Natural killer cell (primary cell): ENCODE data around the gene RGL3. TPM values are rescaled to one million over a fixed set of nuclear protein-coding genes. Genes with fewer than 3 reads are reported as not detected.
"Not testable (repeated sequence)": the region's sequence is repeated elsewhere in the genome, so short reads cannot be mapped to it uniquely, and the experiment has no call there.

ENCODE experiments used
- ATAC-seq, 3 donors: fragments of 150-1000 bp in 2 of 3; fragments of 200-7000 bp in 1 of 3; cut with Tn5 transposase; 1 replicate in 1 of 3; 2 replicates in 2 of 3; pipeline ENCODE4 v1.10.0; 2021; ENCODE audit warnings: mild to moderate bottlenecking in 2 of 3, moderate library complexity in 2 of 3
- DNase-seq, 2 donors: peaks; one replicate each; pipeline versions ENCODE4 v3.0.0 to v3.0.0-alpha.2; 2013 to 2021; ENCODE audit warnings: mixed read lengths in 1 of 2
- H3K27ac ChIP-seq: one replicate; pipeline ENCODE4 v1.5.1; 2013; ENCODE audit warnings: mild to moderate bottlenecking, low read length
- H3K27me3 ChIP-seq: one replicate; pipeline ENCODE4 v1.6.1; 2013; ENCODE audit warnings: low read length; ENCODE audit not compliant: control insufficient read depth, insufficient read depth
- H3K36me3 ChIP-seq: one replicate; pipeline ENCODE4 v1.6.1; 2013; ENCODE audit warnings: low read length; ENCODE audit not compliant: control insufficient read depth, insufficient read depth
- H3K4me1 ChIP-seq: one replicate; pipeline ENCODE4 v1.6.1; 2013; ENCODE audit warnings: low read length; ENCODE audit not compliant: control insufficient read depth, insufficient read depth
- H3K4me3 ChIP-seq: one replicate; pipeline ENCODE4 v1.5.1; 2013; ENCODE audit warnings: low read length
- H3K9me3 ChIP-seq: one replicate; pipeline ENCODE4 v1.6.1; 2013; ENCODE audit warnings: low read length; ENCODE audit not compliant: control insufficient read depth, insufficient read depth
- H3K27ac Mint-ChIP-seq, 2 donors: one replicate each; pipeline ENCODE4 v1.8.0; 2022; ENCODE audit warnings: mild to moderate bottlenecking in 2 of 2, mixed read lengths in 2 of 2, moderate library complexity in 1 of 2
- H3K27me3 Mint-ChIP-seq, 2 donors: one replicate each; pipeline ENCODE4 v1.8.0; 2022; ENCODE audit warnings: low read depth in 2 of 2, mixed read lengths in 2 of 2
- H3K36me3 Mint-ChIP-seq: one replicate; pipeline ENCODE4 v1.8.0; 2022; ENCODE audit warnings: mixed read lengths
- H3K4me1 Mint-ChIP-seq, 2 donors: one replicate each; pipeline ENCODE4 v1.8.0; 2022; ENCODE audit warnings: mixed read lengths in 2 of 2
- H3K4me3 Mint-ChIP-seq: one replicate; pipeline ENCODE4 v1.8.0; 2022; ENCODE audit warnings: mild to moderate bottlenecking, moderate library complexity, mixed read lengths
- H3K9me3 Mint-ChIP-seq, 2 donors: one replicate each; pipeline ENCODE4 v1.8.0; 2022; ENCODE audit warnings: mixed read lengths in 2 of 2
- CTCF ChIP-seq: fragments of 200-600 bp; IDR thresholded peaks from one replicate; pipeline ENCODE4 v1.8.0; 2022; ENCODE audit warnings: antibody characterized with exemption
- WGBS: methylation state at CpG from one replicate; pipeline ENCODE4 v1.1.7; 2013; ENCODE audit warnings: missing lambda C conversion rate; ENCODE audit not compliant: insufficient coverage; 5-methylcytosine and 5-hydroxymethylcytosine counted together
- intact Hi-C: fragments of 100-400 bp; cut with micrococcal nuclease; formaldehyde crosslinking; loops from one replicate; pipeline ENCODE4 v1.14.2; 2022
- total RNA-seq, 4 donors: library from RNA; stranded (reverse); fragments of 120-200 nt in 1 of 4; gene quantifications; one replicate each; pipeline versions ENCODE4 v1.2.3 to v1.2.4, GENCODE V29; 2013 to 2022

Gene RGL3
- total RNA-seq, 3 donors from 2014 or later (not counting 1 experiment from before 2014, with no cell fraction given), result 0.48 TPM; not detected in 2

- Mint-ChIP-seq H3K27ac (peak overlapping the region; percentile 5 to 89), H3K4me3 (peak overlapping the region; percentile 80), H3K27me3 (no peaks in the 10 kb centered on the region), H3K9me3 (no peaks in the 10 kb centered on the region), H3K4me1 (peaks cover 12 to 21% of the 10 kb centered on the region in 2 donors), H3K36me3 (no peaks in the 10 kb centered on the region)
- Histone ChIP-seq H3K4me1 (peaks cover 14% of the 10 kb centered on the region), H3K27ac (no peak overlapping the region), H3K27me3 (no peaks in the 10 kb centered on the region), H3K9me3 (no peaks in the 10 kb centered on the region), H3K4me3 (no peak overlapping the region), H3K36me3 (no peaks in the 10 kb centered on the region)
- TF ChIP-seq CTCF, result no peak
- ATAC-seq (no peak), DNase-seq (no peak)
- 83% methylated on average over 10 of the region's 11 CpGs for WGBS
- intact Hi-C loops, result no loop called here
Observed at GRCh38 chr19:11356676-11357550, 62.2 kb downstream of the RGL3 start.

GRCh38 chr19:11356074-11356397, 63.1 kb downstream of the RGL3 start:
- Histone ChIP-seq H3K27ac (no peak overlapping the region), H3K4me1 (peaks cover 14% of the 10 kb centered on the region), H3K27me3 (no peaks in the 10 kb centered on the region), H3K36me3 (no peaks in the 10 kb centered on the region), H3K4me3 (no peak overlapping the region), H3K9me3 (no peaks in the 10 kb centered on the region)
- TF ChIP-seq CTCF, result no peak
- Mint-ChIP-seq H3K4me3 (peak overlapping the region; percentile 80), H3K36me3 (no peaks in the 10 kb centered on the region), H3K4me1 (peaks cover 12 to 21% of the 10 kb centered on the region in 2 donors), H3K27me3 (no peaks in the 10 kb centered on the region), H3K27ac (peak overlapping the region; percentile 5 to 89), H3K9me3 (no peaks in the 10 kb centered on the region)
- ATAC-seq, result peak in 2 of 3 donors; percentile 26 to 35
- no peak for DNase-seq
- intact Hi-C loops, result no loop called here
- 96% methylated on average over 6 of the region's 6 CpGs for WGBS

DNA sequence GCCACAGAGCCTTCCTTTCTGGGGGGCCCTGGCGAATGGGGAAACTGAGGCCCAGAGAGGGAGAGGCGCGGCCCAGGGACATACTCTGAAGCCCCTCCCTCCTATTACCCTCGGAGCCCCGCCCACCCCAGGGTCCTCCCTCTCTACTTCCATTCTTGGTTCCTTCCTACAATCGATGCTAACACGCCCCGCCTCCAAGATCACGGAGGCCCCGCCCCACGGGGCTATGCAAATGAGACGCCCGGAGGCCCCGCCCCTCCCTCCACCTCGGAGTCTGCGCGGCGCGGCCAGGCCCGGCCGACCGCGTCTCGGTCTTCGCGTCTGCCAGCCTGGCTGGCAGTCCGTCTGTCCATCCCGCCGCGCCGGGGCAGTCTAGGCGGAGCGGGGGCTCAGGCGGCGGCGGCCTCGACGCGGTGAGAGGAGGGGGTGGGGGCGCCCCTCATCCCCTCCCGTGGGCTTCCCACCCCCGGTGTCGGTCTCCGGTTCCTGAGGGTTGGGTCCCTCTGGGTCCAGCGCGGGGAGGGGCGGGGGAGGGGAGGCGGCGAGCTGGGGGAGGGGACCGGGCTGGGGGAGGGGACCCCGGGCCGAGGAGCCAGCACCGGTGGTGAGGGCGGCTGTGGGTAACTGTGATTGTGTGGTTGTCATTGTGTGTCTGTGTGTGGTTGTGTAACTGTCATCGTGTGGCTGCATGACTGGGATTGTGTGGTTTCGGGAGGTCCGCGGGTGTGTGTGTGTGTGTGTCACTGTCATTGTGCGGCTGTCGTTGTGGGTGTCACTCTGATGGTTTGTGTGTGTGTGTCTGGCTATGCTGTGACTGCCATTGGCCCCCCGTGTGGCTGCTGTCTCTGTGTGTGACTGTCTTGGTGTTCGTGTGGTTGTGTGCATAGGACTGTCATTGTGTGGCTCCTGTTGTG, 63.7 kb downstream of the RGL3 start, which contains the start of gene PLPPR2:
Gene PLPPR2 (plus strand): TSS at position 273 of the 914 bp plus-strand sequence. CDS start 2,242 bp downstream, outside the sequence.
- Mint-ChIP-seq H3K36me3 (no peaks in the 10 kb centered on the region), H3K4me3 (peak within 1 kb of the TSS; percentile 80), H3K27ac (peak within 1 kb of the TSS; percentile 5 to 89), H3K27me3 (no peaks in the 10 kb centered on the region), H3K4me1 (peaks cover 12 to 21% of the 10 kb centered on the region in 2 donors), H3K9me3 (no peaks in the 10 kb centered on the region)
- peaks cover 14% of the 10 kb centered on the region for H3K4me1 ChIP-seq
- no peaks in the 10 kb centered on the region for H3K36me3 ChIP-seq
- WGBS, result 4% methylated on average over 60 of the region's 62 CpGs
- DNase-seq, result peak; percentile 91 to 92
- no peaks in the 10 kb centered on the region for H3K9me3 ChIP-seq
- ATAC-seq, result peak; percentile 95 to 97 (median 96)
- H3K27me3 ChIP-seq, result no peaks in the 10 kb centered on the region
- intact Hi-C loops, result loop anchor here (1.0 to 2.0 kb wide), 2 partner anchors 9 to 19 kb away; partner anchors contain the start of genes CCDC159, SWSAP1 and TMEM205
- H3K4me3 ChIP-seq, result no peak within 1 kb of the TSS
- no peak within 1 kb of the TSS for H3K27ac ChIP-seq
- no peak for TF ChIP-seq CTCF

GRCh38 chr19:11354102-11354501, 65.0 kb downstream of the RGL3 start:
- H3K36me3 Mint-ChIP-seq, H3K27me3 Mint-ChIP-seq, H3K36me3 ChIP-seq, H3K4me3 ChIP-seq, H3K27ac ChIP-seq, H3K27me3 ChIP-seq, H3K9me3 Mint-ChIP-seq, ATAC-seq, DNase-seq, H3K9me3 ChIP-seq: not testable (repeated sequence)
- intact Hi-C loops, result loop anchor here (2.0 kb wide), 1 partner anchor 21 kb away; the partner anchor contains the start of gene SWSAP1
- peak overlapping the region; percentile 28 for H3K4me3 Mint-ChIP-seq
- peaks cover 14% of the 10 kb centered on the region for H3K4me1 ChIP-seq
- H3K4me1 Mint-ChIP-seq, result peaks cover 12 to 21% of the 10 kb centered on the region in 2 donors
- peak overlapping the region in 1 of 2 donors; percentile 89 for H3K27ac Mint-ChIP-seq
- WGBS, result over 99% methylated on average over 4 of the region's 4 CpGs
